Activated CD8-positive, alpha-beta T cell treated with anti-CD3 and anti-CD28 coated beads, Interleukin-2, amount 10 ng/mL, durations not matched to agents 7 days and 5 days (primary cell): Measurements from ENCODE around the gene ANG. TPM values are rescaled to one million over a fixed set of nuclear protein-coding genes. Genes with fewer than 3 reads are reported as not detected.

ENCODE experiments used
- total RNA-seq, 2 experiments: library from RNA; stranded (reverse); gene quantifications; one replicate each; pipeline ENCODE4 v1.2.3, GENCODE V29; 2021

Gene ANG
- total RNA-seq, 2 experiments from 2014 or later = 1.1 to 1.4 TPM

Other genes with a start within 250 kb of the ANG start
- gene OSGEP, start 234.0 kb upstream of the ANG start, total RNA-seq = 10 to 100 TPM; 51.8 to 56.6 TPM
- gene APEX1, start 233.5 kb upstream of the ANG start, total RNA-seq = 100 to 1,000 TPM; 135 to 142 TPM
- gene PIP4P1, start 227.3 kb upstream of the ANG start, total RNA-seq = 10 to 100 TPM; 31.3 to 31.6 TPM
- 100 to 1,000 TPM; 211 to 216 TPM for gene PNP, start 219.4 kb upstream of the ANG start, total RNA-seq
- gene RNASE10, start 183.2 kb upstream of the ANG start, total RNA-seq = under 1 TPM; 0.29 to 0.40 TPM
- gene RNASE9, start 127.7 kb upstream of the ANG start, total RNA-seq = not detected
- gene RNASE11, start 100.8 kb upstream of the ANG start, total RNA-seq = not detected
- gene RNASE12, start 97.4 kb upstream of the ANG start, total RNA-seq = not detected
- not detected for gene OR6S1, start 47.1 kb upstream of the ANG start, total RNA-seq
- 1 to 10 TPM in 1 of 2 experiments, under 1 TPM in 1; 0.63 to 1.6 TPM for gene RNASE4, start 4.2 kb upstream of the ANG start, total RNA-seq
- not detected for gene EDDM3A, start 57.1 kb downstream of the ANG start, total RNA-seq
- not detected for gene EDDM3B, start 79.6 kb downstream of the ANG start, total RNA-seq
- gene RNASE6, start 92.5 kb downstream of the ANG start, total RNA-seq = 1 to 10 TPM in 1 of 2 experiments, under 1 TPM in 1; 0.83 to 1.1 TPM
- gene RNASE1, start 114.1 kb downstream of the ANG start, total RNA-seq = not detected
- not detected for gene RNASE3, start 202.6 kb downstream of the ANG start, total RNA-seq